HepG2 (cell line): ENCODE results near the gene NDUFS6. TPM values are rescaled to one million over a fixed set of nuclear protein-coding genes. Genes with fewer than 3 reads are reported as not detected.

Experiments used
- ATF1 ChIP-seq: IDR thresholded peaks from 2 replicates; pipeline ENCODE4 v1.6.1; 2016; ENCODE audit warnings: mild to moderate bottlenecking, control low read depth
- ELF1 ChIP-seq: sonication (generic); formaldehyde crosslinking; IDR thresholded peaks from 2 replicates; pipeline ENCODE4 v1.4.0; 2020; ENCODE audit warnings: missing genetic modification reagents
- FOXA3 ChIP-seq: IDR thresholded peaks from 2 replicates; pipeline ENCODE4 v1.6.1; 2016; ENCODE audit warnings: missing genetic modification reagents, missing compliant biosample characterization
- GATA4 ChIP-seq: sonication (generic); IDR thresholded peaks from 2 replicates; pipeline ENCODE4 v1.6.1; 2016; ENCODE audit warnings: antibody characterized with exemption, low read depth, borderline replicate concordance
- HNRNPH1 ChIP-seq: fragments of 200-400 bp; formaldehyde crosslinking; optimal IDR thresholded peaks from 2 replicates; pipeline ENCODE3; 2017; ENCODE audit warnings: mild to moderate bottlenecking, low read depth, low read length
- HNRNPLL ChIP-seq: fragments of 200-400 bp; formaldehyde crosslinking; IDR thresholded peaks from 2 replicates; pipeline ENCODE4 v1.6.1; 2017; ENCODE audit warnings: mild to moderate bottlenecking, low read depth, low read length; ENCODE audit not compliant: poor library complexity, severe bottlenecking
- NFE2L1 ChIP-seq: sonication (generic); formaldehyde crosslinking; IDR thresholded peaks from 2 replicates; pipeline ENCODE4 v1.4.0; 2020; ENCODE audit warnings: missing genetic modification reagents, mild to moderate bottlenecking, borderline replicate concordance
- PHF20 ChIP-seq: sonication (generic); formaldehyde crosslinking; IDR thresholded peaks from 2 replicates; pipeline ENCODE4 v1.5.0; 2020; ENCODE audit warnings: mild to moderate bottlenecking, missing genetic modification reagents
- REPIN1 ChIP-seq: sonication (generic); formaldehyde crosslinking; IDR thresholded peaks from 2 replicates; pipeline ENCODE4 v1.8.0; 2022; ENCODE audit warnings: missing genetic modification reagents, low read depth, mild to moderate bottlenecking, borderline replicate concordance
- SOX13 ChIP-seq, 3 experiments: fragments of 450-650 bp in 1 of 3; sonication (generic) in 1 of 3; formaldehyde crosslinking in 1 of 3; IDR thresholded peaks in 2 of 3; conservative IDR thresholded peaks in 1 of 3; 2 replicates each; pipeline versions ENCODE4 v1.5.0 to v1.6.1; 2016 to 2020; ENCODE audit warnings: antibody characterized with exemption in 1 of 3, mild to moderate bottlenecking in 1 of 3, missing compliant biosample characterization in 1 of 3, missing genetic modification reagents in 1 of 3, moderate library complexity in 1 of 3
- THAP11 ChIP-seq: IDR thresholded peaks from 2 replicates; pipeline ENCODE4 v1.6.1; 2016; ENCODE audit warnings: missing biosample characterization, missing genetic modification reagents
- ZBTB20 ChIP-seq: sonication (generic); formaldehyde crosslinking; IDR thresholded peaks from 2 replicates; pipeline ENCODE4 v1.8.1; 2023; ENCODE audit warnings: missing genetic modification reagents, low read depth, mild to moderate bottlenecking, borderline replicate concordance
- ZBTB7A ChIP-seq: sonication (generic); formaldehyde crosslinking; IDR thresholded peaks from 2 replicates; pipeline ENCODE4 v1.8.0; 2022; ENCODE audit warnings: mild to moderate bottlenecking, missing genetic modification reagents
- ZNF446 ChIP-seq: sonication (generic); formaldehyde crosslinking; IDR thresholded peaks from 2 replicates; pipeline ENCODE4 v1.5.0; 2020; ENCODE audit warnings: mild to moderate bottlenecking, missing genetic modification reagents
- ZNF501 ChIP-seq: sonication (generic); formaldehyde crosslinking; IDR thresholded peaks from 2 replicates; pipeline ENCODE4 v1.5.1; 2020; ENCODE audit warnings: mild to moderate bottlenecking, moderate library complexity, missing genetic modification reagents
- ZSCAN20 ChIP-seq: sonication (generic); formaldehyde crosslinking; IDR thresholded peaks from 2 replicates; pipeline ENCODE4 v1.4.0; 2020; ENCODE audit warnings: missing genetic modification reagents, mild to moderate bottlenecking, borderline replicate concordance
- polyA plus RNA-seq, 8 experiments: library from polyadenylated mRNA; depleted of rRNA in 3 of 8; stranded (reverse) in 7 of 8; unstranded in 1 of 8; fragments of >200 nt; fragmentation: Illumina TruSeq in 4 of 8; extraction: Trizol in 4 of 8; gene quantifications; 2 replicates each; pipeline versions ENCODE4 v1.2.1 to v1.2.3, GENCODE V29; 2011 to 2016; ENCODE audit warnings: low read depth in 4 of 8, missing spikeins in 1 of 8, mixed read lengths in 1 of 8; ENCODE audit not compliant: insufficient read depth in 1 of 8
- total RNA-seq, 5 experiments: library from RNA; depleted of rRNA; stranded (reverse); fragments of >200 nt; fragmentation: Illumina TruSeq; extraction: Trizol; gene quantifications; 2 replicates each; pipeline ENCODE4 v1.2.3, GENCODE V29; 2016; ENCODE audit warnings: low read depth in 1 of 5
- TF ChIP-seq, protein P1 (sequence below): sonication (generic); formaldehyde crosslinking; IDR thresholded peaks from 2 replicates; pipeline ENCODE4 v1.4.0; 2020; ENCODE audit warnings: missing genetic modification reagents
- TF ChIP-seq, protein P2 (sequence below): sonication (generic); formaldehyde crosslinking; IDR thresholded peaks from 2 replicates; pipeline ENCODE4 v1.8.0; 2022; ENCODE audit warnings: missing genetic modification reagents, low read depth, mild to moderate bottlenecking, borderline replicate concordance

The NDUFS6 gene
- total and polyA plus RNA-seq, 2 of the 13 experiments (the other 11 are each of a cell fraction or from before 2014, with no cell fraction given): 23.7 to 50.4 TPM

DNA sequence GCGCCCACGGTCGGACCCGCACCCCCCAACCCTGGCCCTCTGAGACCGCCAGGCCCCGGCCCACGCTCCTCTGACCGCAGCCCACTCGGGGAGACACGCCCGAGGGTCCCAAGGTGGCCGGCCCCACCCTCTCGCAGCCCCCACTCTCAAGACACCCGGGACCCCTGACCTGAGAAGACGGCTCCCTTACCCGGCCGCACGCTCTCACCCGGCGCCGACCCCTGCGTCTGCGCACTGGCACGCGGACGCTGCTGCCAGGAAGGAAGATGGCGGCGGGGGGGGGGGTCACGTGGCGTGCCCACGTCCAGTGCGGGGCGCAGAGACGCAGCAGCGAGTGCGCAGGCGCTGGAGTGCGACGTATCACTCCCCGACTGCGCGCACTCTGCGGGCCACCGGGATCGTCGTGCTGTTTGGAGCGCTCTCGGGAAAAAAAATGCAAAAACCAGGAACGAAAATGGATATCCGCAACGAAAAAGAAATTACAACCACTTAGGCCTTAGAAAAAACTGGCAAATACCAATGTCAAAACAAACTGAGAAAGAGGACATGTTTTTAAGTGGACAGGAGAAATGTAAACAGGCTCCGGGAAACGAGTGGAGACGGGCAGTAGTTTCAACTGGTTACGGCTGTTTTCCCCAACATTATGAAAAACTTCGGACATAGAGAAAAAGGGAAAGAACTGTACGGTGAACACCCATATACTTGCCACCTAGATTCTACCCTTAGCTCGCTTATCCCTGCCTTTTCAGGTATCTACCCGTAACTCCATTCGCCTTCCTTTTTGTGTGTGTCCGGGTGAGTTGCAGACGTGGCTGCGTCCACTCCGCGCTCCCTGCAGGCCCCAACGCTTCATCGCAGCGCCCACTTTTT lies 1.4 kb upstream of the NDUFS6 start, which contains the start of gene MRPL36 (continued):
- peak; percentile 84 for TF ChIP-seq THAP11 (CRISPR knock-in tag)
- TF ChIP-seq ZNF501 (CRISPR knock-in tag): 0 out of 2 replicates have a peak, but pooled peaks have one; percentile 27
- 0 out of 2 replicates have a peak, but pooled peaks have one; percentile 41 for TF ChIP-seq ZSCAN20 (CRISPR knock-in tag)
- peak; percentile 59; the same call in 1 of the 2 replicates for TF ChIP-seq ELF1 (CRISPR knock-in tag)
- TF ChIP-seq NFE2L1 (CRISPR knock-in tag): no peak
- TF ChIP-seq, protein P1, sequence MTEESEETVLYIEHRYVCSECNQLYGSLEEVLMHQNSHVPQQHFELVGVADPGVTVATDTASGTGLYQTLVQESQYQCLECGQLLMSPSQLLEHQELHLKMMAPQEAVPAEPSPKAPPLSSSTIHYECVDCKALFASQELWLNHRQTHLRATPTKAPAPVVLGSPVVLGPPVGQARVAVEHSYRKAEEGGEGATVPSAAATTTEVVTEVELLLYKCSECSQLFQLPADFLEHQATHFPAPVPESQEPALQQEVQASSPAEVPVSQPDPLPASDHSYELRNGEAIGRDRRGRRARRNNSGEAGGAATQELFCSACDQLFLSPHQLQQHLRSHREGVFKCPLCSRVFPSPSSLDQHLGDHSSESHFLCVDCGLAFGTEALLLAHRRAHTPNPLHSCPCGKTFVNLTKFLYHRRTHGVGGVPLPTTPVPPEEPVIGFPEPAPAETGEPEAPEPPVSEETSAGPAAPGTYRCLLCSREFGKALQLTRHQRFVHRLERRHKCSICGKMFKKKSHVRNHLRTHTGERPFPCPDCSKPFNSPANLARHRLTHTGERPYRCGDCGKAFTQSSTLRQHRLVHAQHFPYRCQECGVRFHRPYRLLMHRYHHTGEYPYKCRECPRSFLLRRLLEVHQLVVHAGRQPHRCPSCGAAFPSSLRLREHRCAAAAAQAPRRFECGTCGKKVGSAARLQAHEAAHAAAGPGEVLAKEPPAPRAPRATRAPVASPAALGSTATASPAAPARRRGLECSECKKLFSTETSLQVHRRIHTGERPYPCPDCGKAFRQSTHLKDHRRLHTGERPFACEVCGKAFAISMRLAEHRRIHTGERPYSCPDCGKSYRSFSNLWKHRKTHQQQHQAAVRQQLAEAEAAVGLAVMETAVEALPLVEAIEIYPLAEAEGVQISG (CRISPR knock-in tag): peak; percentile 70
- TF ChIP-seq GATA4: peak; percentile 55; the same call in 1 of the 2 replicates
- 0 out of 2 replicates have a peak, but pooled peaks have one; percentile 5 for TF ChIP-seq ZBTB20 (CRISPR knock-in tag)
- TF ChIP-seq HNRNPLL: peak; percentile 96
- TF ChIP-seq, protein P2, sequence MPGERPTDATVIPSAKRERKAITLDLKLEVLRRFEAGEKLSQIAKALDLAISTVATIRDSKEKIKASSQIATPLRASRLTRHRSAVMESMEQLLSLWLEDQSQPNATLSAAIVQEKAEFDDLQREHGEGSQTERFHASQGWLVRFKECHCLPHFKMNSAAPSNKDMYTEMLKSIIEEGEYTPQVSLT (CRISPR knock-in tag): 0 out of 2 replicates have a peak, but pooled peaks have one; percentile 41
- TF ChIP-seq ZNF446 (CRISPR knock-in tag): peak; percentile 62; the same call in 1 of the 2 replicates
- TF ChIP-seq ZBTB7A (CRISPR knock-in tag): peak; percentile 79
- TF ChIP-seq PHF20 (CRISPR knock-in tag): peak; percentile 50; the same call in 1 of the 2 replicates
- peak; percentile 37; the same call in 1 of the 2 replicates for TF ChIP-seq ATF1
- no peak for TF ChIP-seq SOX13 (IDR thresholded peaks at IDR 0.05)
- TF ChIP-seq SOX13 (CRISPR knock-in tag; conservative IDR thresholded peaks at IDR 0.05 in 1 of 2, IDR thresholded peaks at IDR 0.05 in 1 of 2): peak in 1 of 2 experiments; percentile 23; a peak in 1 of 4 replicates
- peak; percentile 42; the same call in 1 of the 2 replicates for TF ChIP-seq REPIN1 (CRISPR knock-in tag)
- peak; percentile 37 for TF ChIP-seq FOXA3 (CRISPR knock-in tag)
- TF ChIP-seq HNRNPH1: no peak
